HepG2 (cell line): ENCODE measurements around the gene ASTN2. TPM values are rescaled to one million over a fixed set of nuclear protein-coding genes. Genes with fewer than 3 reads are reported as not detected.

Source experiments
- CTCF ChIP-seq: sonication (generic); formaldehyde crosslinking; IDR thresholded peaks from 2 replicates; pipeline ENCODE4 v1.5.0; 2020; ENCODE audit warnings: mild to moderate bottlenecking, missing genetic modification reagents, moderate library complexity
- FOXO1 ChIP-seq: sonication (generic); formaldehyde crosslinking; IDR thresholded peaks from 2 replicates; pipeline ENCODE4 v1.4.0; 2020; ENCODE audit warnings: missing genetic modification reagents
- HMGXB3 ChIP-seq: sonication (generic); formaldehyde crosslinking; IDR thresholded peaks from 2 replicates; pipeline ENCODE4 v1.4.0; 2020; ENCODE audit warnings: missing genetic modification reagents, borderline replicate concordance
- KAT2B ChIP-seq: fragments of 150-350 bp; IDR thresholded peaks from 2 replicates; pipeline ENCODE4 v1.6.1; 2014; ENCODE audit warnings: low read depth, low read length, borderline replicate concordance
- NBN ChIP-seq: fragments of 450-650 bp; conservative IDR thresholded peaks from 2 replicates; pipeline ENCODE4 v1.6.1; 2017
- SOX5 ChIP-seq: IDR thresholded peaks from 2 replicates; pipeline ENCODE4 v1.6.1; 2016; ENCODE audit warnings: borderline replicate concordance
- SUZ12 ChIP-seq: fragments of 150-350 bp; IDR thresholded peaks from 2 replicates; pipeline ENCODE4 v1.6.1; 2014; ENCODE audit warnings: low read depth, low read length
- ZBTB43 ChIP-seq: sonication (generic); formaldehyde crosslinking; conservative IDR thresholded peaks from 2 replicates; pipeline ENCODE4 v1.4.0; 2020; ENCODE audit warnings: missing genetic modification reagents
- ZFP90 ChIP-seq: sonication (generic); formaldehyde crosslinking; IDR thresholded peaks from 2 replicates; pipeline ENCODE4 v1.8.0; 2022; ENCODE audit warnings: missing genetic modification reagents, mild to moderate bottlenecking, inconsistent platforms, borderline replicate concordance
- ZGPAT ChIP-seq: IDR thresholded peaks from 2 replicates; pipeline ENCODE4 v1.6.1; 2016; ENCODE audit warnings: mild to moderate bottlenecking
- ZNF207 ChIP-seq: fragments of 450-650 bp; IDR thresholded peaks from 2 replicates; pipeline ENCODE4 v1.6.1; 2016; ENCODE audit warnings: antibody characterized with exemption, borderline replicate concordance
- ZNF329 ChIP-seq: sonication (generic); formaldehyde crosslinking; IDR thresholded peaks from 2 replicates; pipeline ENCODE4 v1.9.0; 2021; ENCODE audit warnings: low read depth, mild to moderate bottlenecking, missing genetic modification reagents
- ZUFSP ChIP-seq: sonication (generic); formaldehyde crosslinking; IDR thresholded peaks from 2 replicates; pipeline ENCODE4 v1.9.0; 2021; ENCODE audit warnings: missing genetic modification reagents, mild to moderate bottlenecking, borderline replicate concordance
- polyA plus RNA-seq, 8 experiments: library from polyadenylated mRNA; depleted of rRNA in 3 of 8; stranded (reverse) in 7 of 8; unstranded in 1 of 8; fragments of >200 nt; fragmentation: Illumina TruSeq in 4 of 8; extraction: Trizol in 4 of 8; gene quantifications; 2 replicates each; pipeline versions ENCODE4 v1.2.1 to v1.2.3, GENCODE V29; 2011 to 2016; ENCODE audit warnings: low read depth in 4 of 8, missing spikeins in 1 of 8, mixed read lengths in 1 of 8; ENCODE audit not compliant: insufficient read depth in 1 of 8
- total RNA-seq, 5 experiments: library from RNA; depleted of rRNA; stranded (reverse); fragments of >200 nt; fragmentation: Illumina TruSeq; extraction: Trizol; gene quantifications; 2 replicates each; pipeline ENCODE4 v1.2.3, GENCODE V29; 2016; ENCODE audit warnings: low read depth in 1 of 5
- TF ChIP-seq, protein P1 (sequence below): sonication (generic); formaldehyde crosslinking; IDR thresholded peaks from 2 replicates; pipeline ENCODE4 v1.9.0; 2022; ENCODE audit warnings: missing genetic modification reagents, mild to moderate bottlenecking, borderline replicate concordance

ASTN2 gene
- total and polyA plus RNA-seq, 2 of the 13 experiments (the other 11 are each of a cell fraction or from before 2014, with no cell fraction given) = 5.2 to 13.5 TPM

- TF ChIP-seq, protein P1, sequence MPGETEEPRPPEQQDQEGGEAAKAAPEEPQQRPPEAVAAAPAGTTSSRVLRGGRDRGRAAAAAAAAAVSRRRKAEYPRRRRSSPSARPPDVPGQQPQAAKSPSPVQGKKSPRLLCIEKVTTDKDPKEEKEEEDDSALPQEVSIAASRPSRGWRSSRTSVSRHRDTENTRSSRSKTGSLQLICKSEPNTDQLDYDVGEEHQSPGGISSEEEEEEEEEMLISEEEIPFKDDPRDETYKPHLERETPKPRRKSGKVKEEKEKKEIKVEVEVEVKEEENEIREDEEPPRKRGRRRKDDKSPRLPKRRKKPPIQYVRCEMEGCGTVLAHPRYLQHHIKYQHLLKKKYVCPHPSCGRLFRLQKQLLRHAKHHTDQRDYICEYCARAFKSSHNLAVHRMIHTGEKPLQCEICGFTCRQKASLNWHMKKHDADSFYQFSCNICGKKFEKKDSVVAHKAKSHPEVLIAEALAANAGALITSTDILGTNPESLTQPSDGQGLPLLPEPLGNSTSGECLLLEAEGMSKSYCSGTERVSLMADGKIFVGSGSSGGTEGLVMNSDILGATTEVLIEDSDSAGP (CRISPR knock-in tag) = no peak
- no peak for TF ChIP-seq NBN
- 0 out of 2 replicates have a peak, but pooled peaks have one; percentile 20 for TF ChIP-seq CTCF
- no peak for TF ChIP-seq KAT2B
- peak; percentile 71; the same call in 1 of the 2 replicates for TF ChIP-seq SOX5 (CRISPR knock-in tag)
- no peak for TF ChIP-seq ZNF329
- no peak for TF ChIP-seq ZNF207
- TF ChIP-seq ZGPAT = peak; percentile 74; the same call in 1 of the 2 replicates
- TF ChIP-seq HMGXB3 (CRISPR knock-in tag) = peak; percentile 21; the same call in 1 of the 2 replicates
- TF ChIP-seq SUZ12 = no peak
- TF ChIP-seq ZUFSP (CRISPR knock-in tag) = no peak
- TF ChIP-seq ZFP90 = no peak
- no peak for TF ChIP-seq ZBTB43 (CRISPR knock-in tag)
- peak; percentile 70; the same call in 1 of the 2 replicates for TF ChIP-seq FOXO1 (CRISPR knock-in tag)
Observed at GRCh38 chr9:116549061-116549664, 865.7 kb downstream of the ASTN2 start (continued).
